ENCODE measurements around the gene USF1. TPM values are rescaled to one million over a fixed set of nuclear protein-coding genes. Genes with fewer than 3 reads are reported as not detected.
A peak's percentile ranks its signal among the peaks of the same experiment; 100 is the strongest.
"Not testable (repeated sequence)": the region's sequence is repeated elsewhere in the genome, so short reads cannot be mapped to it uniquely, and the experiment has no call there.

USF1 gene
- polyA plus RNA-seq, 3 donors, result 6.3 to 335 (median 25.5) TPM

DNA sequence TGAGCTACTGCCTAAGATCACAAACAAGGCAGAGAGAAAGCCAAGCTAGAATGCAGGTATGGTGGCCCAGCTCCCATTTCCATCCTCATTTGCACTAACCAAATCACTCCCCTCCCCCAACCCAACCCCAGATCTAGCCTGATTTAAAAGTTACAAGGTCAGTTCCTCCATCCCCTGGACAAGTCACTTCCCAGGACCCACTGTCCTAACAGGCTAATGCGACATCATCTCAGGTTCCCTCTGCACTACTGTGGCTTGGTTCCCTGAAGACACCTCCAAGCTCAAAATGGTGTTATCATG is 27.2 kb downstream of the USF1 start:
- peak overlapping the region; percentile 90 for H3K4me2 ChIP-seq (replicated peaks; ENCODE audit: extremely low read depth, low read length, poor library complexity, severe bottlenecking)
- no peak overlapping the region for H3K9ac ChIP-seq (ENCODE audit: insufficient read depth, low read length, poor library complexity, severe bottlenecking)
- no CpG with 5 or more reads among the region's 1 CpG for WGBS (ENCODE audit: insufficient coverage)
- H3K27me3 ChIP-seq (ENCODE audit: control insufficient read depth in 2 of 2, insufficient read depth in 2 of 2, low read length in 2 of 2), result no peaks in the 10 kb centered on the region
- intact Hi-C loops (cut with micrococcal nuclease), result no loop called here
- Mint-ChIP-seq H3K4me1 (peaks cover 61% of the 10 kb centered on the region), H3K9me3 (peaks cover 0 to 2% (median 0%) of the 10 kb centered on the region in 7 donors), H3K36me3 (peaks cover 3 to 8% of the 10 kb centered on the region in 2 donors), H3K27ac (peak overlapping the region; percentile 17 to 94 (median 75)), H3K27me3 (ENCODE audit: low read depth in 3 of 3) (peaks cover 1 to 12% (median 2%) of the 10 kb centered on the region in 3 donors), H3K4me3 (peak overlapping the region in 1 of 2 donors; percentile 93)
- H3K4me3 ChIP-seq (replicated peaks in 1 of 3; ENCODE audit: low read depth in 2 of 3, low read length in 3 of 3), result peak overlapping the region in 1 of 3 experiments; percentile 87
- H4K20me1 ChIP-seq (ENCODE audit: insufficient read depth, low read length), result no peaks in the 10 kb centered on the region
- peak overlapping the region in 1 of 2 donors; percentile 66 for H3K27ac ChIP-seq (ENCODE audit: low read depth in 1 of 2, low read length in 2 of 2)
- peaks cover 56 to 63% of the 10 kb centered on the region in 2 donors for H3K4me1 ChIP-seq (ENCODE audit: control insufficient read depth in 1 of 2, insufficient read depth in 2 of 2, low read length in 2 of 2)
- TF ChIP-seq, protein P1, sequence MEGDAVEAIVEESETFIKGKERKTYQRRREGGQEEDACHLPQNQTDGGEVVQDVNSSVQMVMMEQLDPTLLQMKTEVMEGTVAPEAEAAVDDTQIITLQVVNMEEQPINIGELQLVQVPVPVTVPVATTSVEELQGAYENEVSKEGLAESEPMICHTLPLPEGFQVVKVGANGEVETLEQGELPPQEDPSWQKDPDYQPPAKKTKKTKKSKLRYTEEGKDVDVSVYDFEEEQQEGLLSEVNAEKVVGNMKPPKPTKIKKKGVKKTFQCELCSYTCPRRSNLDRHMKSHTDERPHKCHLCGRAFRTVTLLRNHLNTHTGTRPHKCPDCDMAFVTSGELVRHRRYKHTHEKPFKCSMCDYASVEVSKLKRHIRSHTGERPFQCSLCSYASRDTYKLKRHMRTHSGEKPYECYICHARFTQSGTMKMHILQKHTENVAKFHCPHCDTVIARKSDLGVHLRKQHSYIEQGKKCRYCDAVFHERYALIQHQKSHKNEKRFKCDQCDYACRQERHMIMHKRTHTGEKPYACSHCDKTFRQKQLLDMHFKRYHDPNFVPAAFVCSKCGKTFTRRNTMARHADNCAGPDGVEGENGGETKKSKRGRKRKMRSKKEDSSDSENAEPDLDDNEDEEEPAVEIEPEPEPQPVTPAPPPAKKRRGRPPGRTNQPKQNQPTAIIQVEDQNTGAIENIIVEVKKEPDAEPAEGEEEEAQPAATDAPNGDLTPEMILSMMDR (IDR thresholded peaks at IDR 0.05), result no peak
- H3K36me3 ChIP-seq (replicated peaks in 1 of 2; ENCODE audit: control insufficient read depth in 1 of 2, insufficient read depth in 2 of 2, low read length in 2 of 2), result no peaks in the 10 kb centered on the region
- H3K9me3 ChIP-seq (replicated peaks in 1 of 2; ENCODE audit: control insufficient read depth in 1 of 2, insufficient read depth in 1 of 2, low read length in 2 of 2), result no peaks in the 10 kb centered on the region
- H3K79me2 ChIP-seq (ENCODE audit: insufficient read depth, low read length), result peaks cover 44% of the 10 kb centered on the region
- H2AFZ ChIP-seq (ENCODE audit: insufficient read depth, low read depth, low read length, poor library complexity, severe bottlenecking), result no peak overlapping the region
- DNase-seq, result no peak

DNA sequence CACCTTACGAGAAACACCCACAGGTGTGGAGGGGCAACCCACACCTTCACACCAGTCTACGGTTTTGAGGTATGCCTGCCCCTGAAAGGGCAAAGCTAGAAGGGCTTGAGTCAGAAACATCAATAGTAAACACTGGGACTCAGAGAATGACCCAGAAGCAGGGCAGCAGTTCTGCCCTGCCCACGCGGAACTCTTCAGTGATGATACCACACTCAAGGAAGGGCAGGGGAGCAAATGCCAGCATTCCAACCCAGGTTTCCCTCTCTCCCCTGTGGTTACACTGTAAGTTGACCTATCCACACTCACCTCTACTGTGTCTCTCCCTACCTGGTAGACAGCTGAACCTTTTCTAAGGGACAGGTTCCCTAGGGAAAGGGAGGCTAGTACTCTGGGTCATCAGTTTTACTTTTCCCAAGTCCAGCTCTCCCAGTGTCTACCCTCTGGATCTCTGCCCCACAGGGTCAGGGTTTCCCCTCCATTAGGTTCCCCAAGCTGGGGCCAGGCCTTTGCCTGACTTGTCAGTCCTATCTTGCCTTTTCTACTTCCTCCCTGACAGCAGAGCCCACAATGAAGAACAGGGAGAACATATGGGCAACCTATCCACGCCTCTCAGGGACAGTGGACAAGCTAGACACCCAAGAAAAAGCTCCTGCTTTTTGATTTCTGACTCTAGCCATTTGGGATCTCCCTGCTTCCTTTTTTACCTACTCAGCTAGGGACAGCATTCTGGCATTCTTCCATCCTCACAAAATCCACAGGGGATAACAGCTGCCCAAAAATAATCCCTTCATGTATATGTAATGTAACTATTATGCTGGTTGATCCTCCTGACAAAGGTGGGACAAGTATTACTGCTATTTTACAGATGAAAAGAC is 27.8 kb downstream of the USF1 start:
- Mint-ChIP-seq H3K4me1 (peaks cover 67% of the 10 kb centered on the region), H3K27me3 (ENCODE audit: low read depth in 3 of 3) (peaks cover 1 to 12% (median 2%) of the 10 kb centered on the region in 3 donors), H3K4me3 (peak overlapping the region in 1 of 2 donors; percentile 93), H3K9me3 (peaks cover 0 to 2% (median 0%) of the 10 kb centered on the region in 7 donors), H3K36me3 (peaks cover 3 to 8% of the 10 kb centered on the region in 2 donors), H3K27ac (peak overlapping the region; percentile 73 to 94 (median 79))
- peak overlapping the region in 1 of 3 experiments; percentile 87 for H3K4me3 ChIP-seq (replicated peaks in 1 of 3; ENCODE audit: low read depth in 2 of 3, low read length in 3 of 3)
- no peak overlapping the region for H2AFZ ChIP-seq (ENCODE audit: insufficient read depth, low read depth, low read length, poor library complexity, severe bottlenecking)
- peak in 2 of 3 donors; percentile 41 to 62 for DNase-seq
- intact Hi-C loops (cut with micrococcal nuclease), result no loop called here
- peaks cover 44% of the 10 kb centered on the region for H3K79me2 ChIP-seq (ENCODE audit: insufficient read depth, low read length)
- H3K27me3 ChIP-seq (ENCODE audit: control insufficient read depth in 2 of 2, insufficient read depth in 2 of 2, low read length in 2 of 2), result no peaks in the 10 kb centered on the region
- H3K4me2 ChIP-seq (replicated peaks; ENCODE audit: extremely low read depth, low read length, poor library complexity, severe bottlenecking), result peak overlapping the region; percentile 90
- no peaks in the 10 kb centered on the region for H4K20me1 ChIP-seq (ENCODE audit: insufficient read depth, low read length)
- H3K36me3 ChIP-seq (replicated peaks in 1 of 2; ENCODE audit: control insufficient read depth in 1 of 2, insufficient read depth in 2 of 2, low read length in 2 of 2), result no peaks in the 10 kb centered on the region
- H3K27ac ChIP-seq (ENCODE audit: low read depth in 1 of 2, low read length in 2 of 2), result peak overlapping the region; percentile 31 to 66
- H3K9ac ChIP-seq (ENCODE audit: insufficient read depth, low read length, poor library complexity, severe bottlenecking), result no peak overlapping the region
- 43% methylated on average over 1 of the region's 5 CpGs for WGBS (ENCODE audit: insufficient coverage)
- H3K4me1 ChIP-seq (ENCODE audit: control insufficient read depth in 1 of 2, insufficient read depth in 2 of 2, low read length in 2 of 2), result peaks cover 62 to 69% of the 10 kb centered on the region in 2 donors
- TF ChIP-seq, protein P1 (IDR thresholded peaks at IDR 0.05), result no peak
- no peaks in the 10 kb centered on the region for H3K9me3 ChIP-seq (replicated peaks in 1 of 2; ENCODE audit: control insufficient read depth in 1 of 2, insufficient read depth in 1 of 2, low read length in 2 of 2)

DNA sequence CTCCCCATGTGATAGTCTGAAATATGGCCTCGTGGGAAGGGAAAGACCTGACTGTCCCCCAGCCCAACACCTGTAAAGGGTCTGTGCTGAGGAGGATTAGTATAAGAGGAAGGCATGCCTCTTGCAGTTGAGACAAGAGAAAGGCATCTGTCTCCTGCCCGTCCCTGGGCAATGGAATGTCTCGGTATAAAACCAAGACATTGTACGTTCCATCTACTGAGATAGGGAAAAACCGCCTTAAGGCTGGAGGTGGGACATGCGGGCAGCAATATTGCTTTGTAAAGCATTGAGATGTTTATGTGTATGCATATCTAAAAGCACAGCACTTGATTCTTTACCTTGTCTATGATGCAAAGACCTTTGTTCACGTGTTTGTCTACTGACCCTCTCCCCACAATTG is 28.6 kb downstream of the USF1 start:
- Mint-ChIP-seq H3K27ac (peak overlapping the region in 3 of 7 donors; percentile 54 to 94 (median 73)), H3K27me3 (ENCODE audit: low read depth in 3 of 3) (peaks cover 0 to 11% (median 1%) of the 10 kb centered on the region in 3 donors), H3K4me1 (peaks cover 73% of the 10 kb centered on the region)
- H3K4me3 ChIP-seq (replicated peaks in 1 of 3; ENCODE audit: low read depth in 2 of 3, low read length in 3 of 3); H3K9me3 Mint-ChIP-seq; H3K4me2 ChIP-seq (replicated peaks; ENCODE audit: extremely low read depth, low read length, poor library complexity, severe bottlenecking); H4K20me1 ChIP-seq (ENCODE audit: insufficient read depth, low read length); H3K4me3 Mint-ChIP-seq; H2AFZ ChIP-seq (ENCODE audit: insufficient read depth, low read depth, low read length, poor library complexity, severe bottlenecking); DNase-seq; H3K36me3 Mint-ChIP-seq; H3K9ac ChIP-seq (ENCODE audit: insufficient read depth, low read length, poor library complexity, severe bottlenecking); intact Hi-C loops (cut with micrococcal nuclease); H3K27me3 ChIP-seq (ENCODE audit: control insufficient read depth in 2 of 2, insufficient read depth in 2 of 2, low read length in 2 of 2); H3K9me3 ChIP-seq (replicated peaks in 1 of 2; ENCODE audit: control insufficient read depth in 1 of 2, insufficient read depth in 1 of 2, low read length in 2 of 2); H3K36me3 ChIP-seq (replicated peaks in 1 of 2; ENCODE audit: control insufficient read depth in 1 of 2, insufficient read depth in 2 of 2, low read length in 2 of 2); H3K27ac ChIP-seq (ENCODE audit: low read depth in 1 of 2, low read length in 2 of 2): not testable (repeated sequence)
- peaks cover 69 to 76% of the 10 kb centered on the region in 2 donors for H3K4me1 ChIP-seq (ENCODE audit: control insufficient read depth in 1 of 2, insufficient read depth in 2 of 2, low read length in 2 of 2)
- no CpG with 5 or more reads among the region's 7 CpGs for WGBS (ENCODE audit: insufficient coverage)
- H3K79me2 ChIP-seq (ENCODE audit: insufficient read depth, low read length), result peaks cover 45% of the 10 kb centered on the region
